Stimulated activated CD4-positive, alpha-beta T cell treated with anti-CD3 and anti-CD28 coated beads, TNF-alpha, amount 100 ng/mL, for 24 hours (primary cell): ENCODE measurements around the gene MID2.
"Not testable (repeated sequence)": the region's sequence is repeated elsewhere in the genome, so short reads cannot be mapped to it uniquely, and the experiment has no call there.

ENCODE experiments used
- DNase-seq, 3 experiments: peaks; one replicate each; pipeline ENCODE4 v3.0.0-alpha.2; 2020; ENCODE audit warnings: low read depth in 3 of 3

Gene MID2

GRCh38 chrX:107825698-107826237 lies at the start of gene MID2:
MID2 (plus strand) TSS chrX:107825866; CDS start chrX:107826427, 561 bp downstream.
- peak; percentile 7 to 51 (median 13) for DNase-seq

GRCh38 chrX:107776649-107777535 lies 48.8 kb upstream of the MID2 start:
- DNase-seq = peak; percentile 47 to 69 (median 67)

GRCh38 chrX:107777536-107777832 lies 48.2 kb upstream of the MID2 start, which contains the start of gene NCBP2L:
NCBP2L (plus strand) TSS chrX:107777733; CDS start chrX:107794221, 16,488 bp downstream.
- no peak for DNase-seq

GRCh38 chrX:107780525-107780924 lies 45.1 kb upstream of the MID2 start:
- DNase-seq = no peak

GRCh38 chrX:107787827-107788226 lies 37.8 kb upstream of the MID2 start:
- no peak for DNase-seq

- DNase-seq = no peak
These were observed 21.2 kb upstream of the MID2 start for GRCh38 chrX:107804427-107804826.

- no peak for DNase-seq
These were observed 20.5 kb upstream of the MID2 start for GRCh38 chrX:107805179-107805578.

- DNase-seq = not testable (repeated sequence)
These were observed 15.6 kb upstream of the MID2 start for GRCh38 chrX:107810053-107810452.

- DNase-seq = no peak
These were observed 6.7 kb upstream of the MID2 start for GRCh38 chrX:107818900-107819521.

- no peak for DNase-seq
These were observed 2.6 kb upstream of the MID2 start for GRCh38 chrX:107823042-107823441.

GRCh38 chrX:107823456-107823855 lies 2.2 kb upstream of the MID2 start:
- no peak for DNase-seq

GRCh38 chrX:107826238-107827029 lies 768 bp downstream of the MID2 start:
- peak; percentile 2 to 22 (median 4) for DNase-seq

GRCh38 chrX:107827030-107827831 lies 1.6 kb downstream of the MID2 start:
- DNase-seq = no peak

GRCh38 chrX:107827852-107828251 lies 2.2 kb downstream of the MID2 start:
- no peak for DNase-seq

- DNase-seq = no peak
These were observed 4.2 kb downstream of the MID2 start for GRCh38 chrX:107829878-107830277.

GRCh38 chrX:107831071-107831730 lies 5.5 kb downstream of the MID2 start:
- DNase-seq = no peak

- no peak for DNase-seq
These were observed 8.9 kb downstream of the MID2 start for GRCh38 chrX:107834275-107835201.

- DNase-seq = no peak
These were observed 11.3 kb downstream of the MID2 start for GRCh38 chrX:107836958-107837357.

GRCh38 chrX:107840971-107841370 lies 15.3 kb downstream of the MID2 start:
- DNase-seq = no peak
